A549 (cell line): Measurements from ENCODE around the gene ITCH. TPM values are rescaled to one million over a fixed set of nuclear protein-coding genes. Genes with fewer than 3 reads are reported as not detected.
A peak's percentile ranks its signal among the peaks of the same experiment; 100 is the strongest.

Experiments used
- ATAC-seq, 2 experiments: fragments of 200-7000 bp in 1 of 2; fragments of >200 bp in 1 of 2; cut with Nextera tagmentation in 1 of 2; cut with Tn5 transposase in 1 of 2; 3 replicates each; pipeline versions ENCODE4 v1.8.0 to v1.9.1; 2018 to 2020; ENCODE audit warnings: mild to moderate bottlenecking in 1 of 2, moderate library complexity in 1 of 2
- CTCF ChIA-PET: fragments of 300-600 bp; sonication (Branson Sonifier 250); formaldehyde crosslinking; extraction: SDS; loops from one replicate; lab custom pipeline; 2021; ENCODE audit warnings: antibody characterized with exemption, inconsistent platforms; lab: Yijun Ruan, JAX
- POLR2A ChIA-PET: fragments of 350-600 bp; formaldehyde crosslinking; extraction: SDS; loops from one replicate; lab custom pipeline; 2021; ENCODE audit warnings: antibody characterized with exemption, inconsistent platforms; lab: Yijun Ruan, JAX
- DNase-seq, 2 experiments: peaks; one replicate each; pipeline versions ENCODE4 v3.0.0 to v3.0.0-alpha.2; 2011 to 2016; ENCODE audit warnings: low read depth in 1 of 2, low spot score in 1 of 2
- FAIRE-seq: peaks from 2 replicates; lab custom pipeline; 2011; peaks lifted over from hg19 to GRCh38; lab: Jason Lieb, UNC
- H3K27ac ChIP-seq, 2 experiments: fragments of >200 bp; sonication (Bioruptor Twin); formaldehyde crosslinking; 3 replicates each; pipeline ENCODE4 v1.5.1; 2016 to 2017
- H3K4me1 ChIP-seq: fragments of >200 bp; sonication (Bioruptor Twin); formaldehyde crosslinking; 3 replicates; pipeline ENCODE4 v1.6.1; 2016
- H3K4me2 ChIP-seq: fragments of >200 bp; sonication (Bioruptor Twin); formaldehyde crosslinking; 3 replicates; pipeline ENCODE4 v1.6.1; 2016
- H3K4me3 ChIP-seq: fragments of >200 bp; sonication (Bioruptor Twin); formaldehyde crosslinking; 3 replicates; pipeline ENCODE4 v1.5.1; 2016
- H3K9me3 ChIP-seq: fragments of >200 bp; sonication (Bioruptor Twin); formaldehyde crosslinking; 3 replicates; pipeline ENCODE4 v1.6.1; 2016
- CBX2 ChIP-seq: fragments of 200-600 bp; sonication (generic); IDR thresholded peaks from 2 replicates; pipeline ENCODE4 v1.6.1; 2016; ENCODE audit warnings: low read depth, mild to moderate bottlenecking, borderline replicate concordance
- CBX8 ChIP-seq: fragments of 200-600 bp; sonication (generic); IDR thresholded peaks from 2 replicates; pipeline ENCODE4 v1.6.1; 2016
- CEBPB ChIP-seq, 2 experiments: fragments of >200 bp in 1 of 2; sonication (Bioruptor Twin) in 1 of 2; formaldehyde crosslinking in 1 of 2; IDR thresholded peaks; 2 replicates each; pipeline ENCODE4 v1.6.1; 2012 to 2016
- EHF ChIP-seq: fragments of 250-450 bp; sonication (Bioruptor Pico); IDR thresholded peaks from 2 replicates; pipeline ENCODE4 v1.5.0; 2020; ENCODE audit warnings: mild to moderate bottlenecking
- FOSL2 ChIP-seq, 2 experiments: fragments of 450-650 bp in 1 of 2; fragments of >200 bp in 1 of 2; sonication (Bioruptor Twin) in 1 of 2; formaldehyde crosslinking; IDR thresholded peaks; 2 replicates each; pipeline versions ENCODE4 v1.5.0 to v1.6.1; 2016 to 2020; ENCODE audit warnings: mild to moderate bottlenecking in 1 of 2, moderate library complexity in 1 of 2
- FOXS1 ChIP-seq: fragments of 250-450 bp; sonication (Bioruptor Pico); IDR thresholded peaks from 2 replicates; pipeline ENCODE4 v1.5.0; 2020; ENCODE audit warnings: mild to moderate bottlenecking, moderate library complexity
- GATA3 ChIP-seq: IDR thresholded peaks from 2 replicates; pipeline ENCODE4 v1.6.1; 2012; ENCODE audit warnings: borderline replicate concordance
- HEYL ChIP-seq: fragments of 250-450 bp; sonication (Bioruptor Pico); IDR thresholded peaks from 2 replicates; pipeline ENCODE4 v1.8.0; 2021; ENCODE audit warnings: mild to moderate bottlenecking, moderate library complexity
- HOXB13 ChIP-seq: fragments of 250-450 bp; sonication (Bioruptor Pico); IDR thresholded peaks from 2 replicates; pipeline ENCODE4 v1.5.0; 2020; ENCODE audit warnings: low read depth, mild to moderate bottlenecking, moderate library complexity
- JUN ChIP-seq, 2 experiments: fragments of >200 bp; sonication (Bioruptor Twin); formaldehyde crosslinking; IDR thresholded peaks; 2 replicates in 1 of 2; 3 replicates in 1 of 2; pipeline ENCODE4 v1.6.1; 2016 to 2017
- NPAS2 ChIP-seq: fragments of 250-450 bp; sonication (Bioruptor Pico); IDR thresholded peaks from 2 replicates; pipeline ENCODE4 v1.8.0; 2022; ENCODE audit warnings: mild to moderate bottlenecking, moderate library complexity, borderline replicate concordance
- PHF8 ChIP-seq: fragments of 200-600 bp; sonication (generic); IDR thresholded peaks from 2 replicates; pipeline ENCODE4 v1.6.1; 2016; ENCODE audit warnings: low read depth, mild to moderate bottlenecking, antibody characterized with exemption, moderate library complexity, borderline replicate concordance
- POLR2A ChIP-seq: IDR thresholded peaks from 2 replicates; pipeline ENCODE4 v1.6.1; 2012; ENCODE audit warnings: mild to moderate bottlenecking, low read length
- POLR2AphosphoS2 ChIP-seq: conservative IDR thresholded peaks from 2 replicates; pipeline ENCODE4 v1.6.1; 2012; ENCODE audit warnings: low read length, improper control_type of control experiment, inconsistent platforms
- RARB ChIP-seq: fragments of 250-450 bp; sonication (Bioruptor Pico); IDR thresholded peaks from 2 replicates; pipeline ENCODE4 v1.8.0; 2021; ENCODE audit warnings: mild to moderate bottlenecking, moderate library complexity
- RFX5 ChIP-seq: fragments of 450-650 bp; IDR thresholded peaks from 2 replicates; pipeline ENCODE4 v1.7.1; 2014; ENCODE audit warnings: antibody characterized with exemption, mild to moderate bottlenecking, moderate library complexity
- SMC3 ChIP-seq: fragments of >200 bp; sonication (Bioruptor Twin); formaldehyde crosslinking; IDR thresholded peaks from 3 replicates; pipeline ENCODE4 v1.6.1; 2018; ENCODE audit warnings: inconsistent platforms
- SREBF2 ChIP-seq: fragments of 450-650 bp; IDR thresholded peaks from 2 replicates; pipeline ENCODE4 v1.6.1; 2014; ENCODE audit warnings: mild to moderate bottlenecking, moderate library complexity
- TFCP2L1 ChIP-seq: fragments of 250-450 bp; sonication (Bioruptor Pico); IDR thresholded peaks from 2 replicates; pipeline ENCODE4 v1.5.0; 2021; ENCODE audit warnings: mild to moderate bottlenecking
- WGBS: methylation state at CpG from one replicate; pipeline ENCODE4 v1.1.6; 2017; ENCODE audit errors: missing lambda C conversion rate; 5-methylcytosine and 5-hydroxymethylcytosine counted together
- polyA plus RNA-seq, 4 experiments: library from polyadenylated mRNA; depleted of rRNA in 3 of 4; stranded (reverse); fragments of >200 nt; fragmentation: RNase III in 1 of 4; extraction: RNeasy Plus Mini Kit Qiagen cat#74134 plus additional on column Dnase treatment in 1 of 4; gene quantifications; 2 replicates in 3 of 4; 3 replicates in 1 of 4; pipeline ENCODE4 v1.2.3, GENCODE V29; 2011 to 2017
- TF ChIP-seq, protein P1 (sequence below): fragments of 250-450 bp; sonication (Bioruptor Pico); IDR thresholded peaks from 2 replicates; pipeline ENCODE4 v1.5.0; 2020; ENCODE audit warnings: low read depth, mild to moderate bottlenecking, moderate library complexity
- TF ChIP-seq, protein P2 (sequence below): IDR thresholded peaks from 2 replicates; pipeline ENCODE4 v1.6.1; 2012
- TF ChIP-seq, protein P3 (sequence below): IDR thresholded peaks from 2 replicates; pipeline ENCODE4 v1.6.1; 2012; ENCODE audit warnings: low read depth, borderline replicate concordance
- TF ChIP-seq, protein P4 (sequence below): fragments of 150-350 bp; IDR thresholded peaks from 2 replicates; pipeline ENCODE4 v1.6.1; 2014; ENCODE audit warnings: low read depth, mild to moderate bottlenecking, low read length
- TF ChIP-seq, protein P5 (sequence below): fragments of 250-450 bp; sonication (Bioruptor Pico); IDR thresholded peaks from 2 replicates; pipeline ENCODE4 v1.5.0; 2021; ENCODE audit warnings: mild to moderate bottlenecking, moderate library complexity, borderline replicate concordance
- TF ChIP-seq, protein P6 (sequence below): fragments of >200 bp; sonication (Bioruptor Twin); formaldehyde crosslinking; IDR thresholded peaks from 2 replicates; pipeline ENCODE4 v1.6.1; 2016
- TF ChIP-seq, protein P7 (sequence below): fragments of >200 bp; sonication (Bioruptor Twin); formaldehyde crosslinking; IDR thresholded peaks from 3 replicates; pipeline ENCODE4 v1.5.1; 2016
- TF ChIP-seq, protein P8 (sequence below): IDR thresholded peaks from 2 replicates; pipeline ENCODE4 v1.6.1; 2012

The ITCH gene
- polyA plus RNA-seq, 2 of the 4 experiments (the other 2 are of a cell fraction), result 23.9 to 24.4 TPM

DNA sequence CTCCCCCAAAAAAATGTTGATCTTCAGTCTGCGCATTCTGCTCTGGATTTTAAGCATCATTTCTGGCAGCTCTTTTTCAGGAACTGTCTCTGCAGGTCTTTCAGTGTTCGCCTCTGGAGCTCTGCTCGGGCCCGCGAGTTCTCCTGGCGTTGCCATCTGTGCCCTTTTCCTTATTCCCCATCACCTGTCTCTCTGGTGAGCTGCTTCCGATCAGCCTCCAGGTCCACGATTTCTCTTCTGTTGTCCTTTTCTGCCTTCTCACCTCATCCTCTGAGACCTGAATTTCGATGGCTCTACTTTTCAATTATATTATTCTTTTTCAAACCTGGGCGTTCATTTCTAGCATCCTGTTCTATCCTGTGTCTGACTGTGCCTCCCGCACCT lies 194.9 kb downstream of the ITCH start:
- Histone ChIP-seq H3K27ac (peak overlapping the region; percentile 73 to 93), H3K4me3 (peak overlapping the region; percentile 67)
- no peak for FAIRE-seq

DNA sequence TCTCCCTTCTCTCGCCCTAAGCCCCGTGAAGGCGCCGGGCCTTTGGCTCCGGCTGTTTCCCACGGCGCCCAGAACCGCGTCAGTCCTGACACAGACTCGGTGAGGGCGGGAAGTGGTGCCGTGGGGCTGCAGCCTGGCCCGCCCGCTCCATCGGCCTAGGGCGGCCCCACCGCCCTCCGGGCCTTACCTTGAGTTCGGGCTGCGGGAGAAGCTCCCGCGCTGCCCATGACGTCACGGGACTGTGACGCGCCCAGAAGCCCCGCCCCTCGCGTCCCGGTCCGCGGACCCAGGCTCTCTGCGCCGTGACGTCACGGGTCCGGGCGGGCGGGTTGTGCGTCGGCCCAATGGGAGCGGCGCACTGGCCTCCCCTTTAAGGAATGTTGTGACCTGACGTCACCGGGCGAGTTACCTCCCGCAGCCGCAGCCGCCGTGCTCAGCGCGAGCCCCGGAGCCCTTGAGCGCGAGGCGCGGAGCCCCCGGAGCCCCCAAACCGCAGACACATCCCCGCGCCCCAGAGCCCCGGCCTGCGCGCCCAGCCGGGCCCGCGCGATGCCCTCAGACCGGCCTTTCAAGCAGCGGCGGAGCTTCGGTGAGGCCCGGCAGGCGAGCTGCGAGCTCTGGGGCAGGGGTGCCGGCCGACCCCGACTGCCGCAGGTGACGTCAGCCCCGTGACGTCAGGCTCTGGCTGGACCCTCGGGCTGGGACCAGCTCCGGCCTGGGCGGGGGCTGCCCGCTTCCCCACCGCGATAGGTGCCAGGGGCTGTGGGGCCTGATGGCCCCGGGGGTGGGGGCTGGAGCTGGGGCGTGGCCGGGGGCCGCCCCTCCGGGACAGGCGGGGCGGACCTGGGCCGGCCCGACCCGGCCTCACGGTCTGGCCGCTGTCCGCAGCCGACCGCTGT lies 195.5 kb downstream of the ITCH start, which contains the start of gene MAP1LC3A:
MAP1LC3A (plus strand) TSS at position 399 of the 899 bp plus-strand sequence; CDS start at position 550, 151 bp downstream.
- Histone ChIP-seq H3K9me3 (no peaks in the 10 kb centered on the region), H3K4me3 (peak within 1 kb of the TSS; percentile 67), H3K4me2 (peak within 1 kb of the TSS; percentile 77), H3K4me1 (peaks cover 18% of the 10 kb centered on the region), H3K27ac (peak within 1 kb of the TSS; percentile 73 to 93)
- DNase-seq, result peak; percentile 91 to 97
- ATAC-seq, result peak; percentile 88 to 91
- 1% methylated on average over 26 of the region's 103 CpGs for WGBS
- no peak for FAIRE-seq
- POLR2A ChIA-PET, result interaction anchor here (0.6 to 1.2 kb wide), 5 partner anchors 20 to 256 kb away, joined by 3 to 4 read pairs (median 3); partner anchors contain the start of gene AHCY
- CTCF ChIA-PET, result interaction anchor here (0.6 to 1.8 kb wide), 10 partner anchors 9 to 259 kb away, joined by 3 to 5 read pairs (median 4); partner anchors contain the start of gene DYNLRB1
- no peak for TF ChIP-seq FOXS1 (CRISPR knock-in tag)
- TF ChIP-seq, protein P1, sequence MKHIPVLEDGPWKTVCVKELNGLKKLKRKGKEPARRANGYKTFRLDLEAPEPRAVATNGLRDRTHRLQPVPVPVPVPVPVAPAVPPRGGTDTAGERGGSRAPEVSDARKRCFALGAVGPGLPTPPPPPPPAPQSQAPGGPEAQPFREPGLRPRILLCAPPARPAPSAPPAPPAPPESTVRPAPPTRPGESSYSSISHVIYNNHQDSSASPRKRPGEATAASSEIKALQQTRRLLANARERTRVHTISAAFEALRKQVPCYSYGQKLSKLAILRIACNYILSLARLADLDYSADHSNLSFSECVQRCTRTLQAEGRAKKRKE (CRISPR knock-in tag), result 0 out of 2 replicates have a peak, but pooled peaks have one; percentile 24
- TF ChIP-seq, protein P2, sequence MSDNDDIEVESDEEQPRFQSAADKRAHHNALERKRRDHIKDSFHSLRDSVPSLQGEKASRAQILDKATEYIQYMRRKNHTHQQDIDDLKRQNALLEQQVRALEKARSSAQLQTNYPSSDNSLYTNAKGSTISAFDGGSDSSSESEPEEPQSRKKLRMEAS, result peak; percentile 57
- TF ChIP-seq, protein P3, sequence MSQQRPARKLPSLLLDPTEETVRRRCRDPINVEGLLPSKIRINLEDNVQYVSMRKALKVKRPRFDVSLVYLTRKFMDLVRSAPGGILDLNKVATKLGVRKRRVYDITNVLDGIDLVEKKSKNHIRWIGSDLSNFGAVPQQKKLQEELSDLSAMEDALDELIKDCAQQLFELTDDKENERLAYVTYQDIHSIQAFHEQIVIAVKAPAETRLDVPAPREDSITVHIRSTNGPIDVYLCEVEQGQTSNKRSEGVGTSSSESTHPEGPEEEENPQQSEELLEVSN, result peak; percentile 73; the same call in 1 of the 2 replicates
- TF ChIP-seq POLR2AphosphoS2, result no peak
- TF ChIP-seq CBX8, result no peak
- no peak for TF ChIP-seq EHF (CRISPR knock-in tag)
- TF ChIP-seq, protein P4, sequence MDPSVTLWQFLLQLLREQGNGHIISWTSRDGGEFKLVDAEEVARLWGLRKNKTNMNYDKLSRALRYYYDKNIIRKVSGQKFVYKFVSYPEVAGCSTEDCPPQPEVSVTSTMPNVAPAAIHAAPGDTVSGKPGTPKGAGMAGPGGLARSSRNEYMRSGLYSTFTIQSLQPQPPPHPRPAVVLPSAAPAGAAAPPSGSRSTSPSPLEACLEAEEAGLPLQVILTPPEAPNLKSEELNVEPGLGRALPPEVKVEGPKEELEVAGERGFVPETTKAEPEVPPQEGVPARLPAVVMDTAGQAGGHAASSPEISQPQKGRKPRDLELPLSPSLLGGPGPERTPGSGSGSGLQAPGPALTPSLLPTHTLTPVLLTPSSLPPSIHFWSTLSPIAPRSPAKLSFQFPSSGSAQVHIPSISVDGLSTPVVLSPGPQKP, result no peak
- TF ChIP-seq RARB (CRISPR knock-in tag), result no peak
- no peak for TF ChIP-seq CEBPB (IDR thresholded peaks at IDR 0.05)
- no peak for TF ChIP-seq FOSL2 (IDR thresholded peaks at IDR 0.05)
- peak; percentile 74 for TF ChIP-seq FOSL2 (CRISPR knock-in tag; IDR thresholded peaks at IDR 0.05)
- TF ChIP-seq POLR2A, result peak; percentile 19; the same call in 1 of the 2 replicates
- TF ChIP-seq PHF8, result peak; percentile 96
- peak in 1 of 2 experiments; percentile 29; a peak in 1 of 5 replicates for TF ChIP-seq JUN (IDR thresholded peaks at IDR 0.05)
- TF ChIP-seq TFCP2L1 (CRISPR knock-in tag), result 0 out of 2 replicates have a peak, but pooled peaks have one; percentile 32

More for the DNA sequence above, 194.9 kb downstream of the ITCH start:
- peak overlapping the region; percentile 77 for H3K4me2 ChIP-seq
- ChIA-PET CTCF (interaction anchor here (0.6 to 1.7 kb wide), 7 partner anchors 15 to 258 kb away, joined by 3 to 5 read pairs (median 3); partner anchors contain the start of gene DYNLRB1), POLR2A (interaction anchor here (0.6 to 1.2 kb wide), 3 partner anchors 21 to 255 kb away, joined by 3 to 4 read pairs (median 4); partner anchors contain the start of gene AHCY)
- no peaks in the 10 kb centered on the region for H3K9me3 ChIP-seq
- H3K4me1 ChIP-seq, result peaks cover 23% of the 10 kb centered on the region
- WGBS, result 47% methylated on average over 11 of the region's 11 CpGs
- ATAC-seq (no peak; a peak in 1 of 6 replicates), DNase-seq (no peak)
- TF ChIP-seq NPAS2, result no peak
- TF ChIP-seq SREBF2, result no peak
- TF ChIP-seq POLR2AphosphoS2, result no peak
- TF ChIP-seq, protein P5, sequence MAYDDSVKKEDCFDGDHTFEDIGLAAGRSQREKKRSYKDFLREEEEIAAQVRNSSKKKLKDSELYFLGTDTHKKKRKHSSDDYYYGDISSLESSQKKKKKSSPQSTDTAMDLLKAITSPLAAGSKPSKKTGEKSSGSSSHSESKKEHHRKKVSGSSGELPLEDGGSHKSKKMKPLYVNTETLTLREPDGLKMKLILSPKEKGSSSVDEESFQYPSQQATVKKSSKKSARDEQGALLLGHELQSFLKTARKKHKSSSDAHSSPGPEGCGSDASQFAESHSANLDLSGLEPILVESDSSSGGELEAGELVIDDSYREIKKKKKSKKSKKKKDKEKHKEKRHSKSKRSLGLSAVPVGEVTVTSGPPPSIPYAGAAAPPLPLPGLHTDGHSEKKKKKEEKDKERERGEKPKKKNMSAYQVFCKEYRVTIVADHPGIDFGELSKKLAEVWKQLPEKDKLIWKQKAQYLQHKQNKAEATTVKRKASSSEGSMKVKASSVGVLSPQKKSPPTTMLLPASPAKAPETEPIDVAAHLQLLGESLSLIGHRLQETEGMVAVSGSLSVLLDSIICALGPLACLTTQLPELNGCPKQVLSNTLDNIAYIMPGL, result no peak
- TF ChIP-seq, protein P6, sequence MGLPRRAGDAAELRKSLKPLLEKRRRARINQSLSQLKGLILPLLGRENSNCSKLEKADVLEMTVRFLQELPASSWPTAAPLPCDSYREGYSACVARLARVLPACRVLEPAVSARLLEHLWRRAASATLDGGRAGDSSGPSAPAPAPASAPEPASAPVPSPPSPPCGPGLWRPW, result no peak
- no peak for TF ChIP-seq FOXS1 (CRISPR knock-in tag)
- no peak for TF ChIP-seq GATA3
- no peak for TF ChIP-seq HOXB13
- TF ChIP-seq, protein P7, sequence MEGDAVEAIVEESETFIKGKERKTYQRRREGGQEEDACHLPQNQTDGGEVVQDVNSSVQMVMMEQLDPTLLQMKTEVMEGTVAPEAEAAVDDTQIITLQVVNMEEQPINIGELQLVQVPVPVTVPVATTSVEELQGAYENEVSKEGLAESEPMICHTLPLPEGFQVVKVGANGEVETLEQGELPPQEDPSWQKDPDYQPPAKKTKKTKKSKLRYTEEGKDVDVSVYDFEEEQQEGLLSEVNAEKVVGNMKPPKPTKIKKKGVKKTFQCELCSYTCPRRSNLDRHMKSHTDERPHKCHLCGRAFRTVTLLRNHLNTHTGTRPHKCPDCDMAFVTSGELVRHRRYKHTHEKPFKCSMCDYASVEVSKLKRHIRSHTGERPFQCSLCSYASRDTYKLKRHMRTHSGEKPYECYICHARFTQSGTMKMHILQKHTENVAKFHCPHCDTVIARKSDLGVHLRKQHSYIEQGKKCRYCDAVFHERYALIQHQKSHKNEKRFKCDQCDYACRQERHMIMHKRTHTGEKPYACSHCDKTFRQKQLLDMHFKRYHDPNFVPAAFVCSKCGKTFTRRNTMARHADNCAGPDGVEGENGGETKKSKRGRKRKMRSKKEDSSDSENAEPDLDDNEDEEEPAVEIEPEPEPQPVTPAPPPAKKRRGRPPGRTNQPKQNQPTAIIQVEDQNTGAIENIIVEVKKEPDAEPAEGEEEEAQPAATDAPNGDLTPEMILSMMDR, result no peak
- no peak for TF ChIP-seq HEYL (CRISPR knock-in tag)
- no peak for TF ChIP-seq RFX5
- no peak for TF ChIP-seq TFCP2L1 (CRISPR knock-in tag)
- TF ChIP-seq, protein P8, sequence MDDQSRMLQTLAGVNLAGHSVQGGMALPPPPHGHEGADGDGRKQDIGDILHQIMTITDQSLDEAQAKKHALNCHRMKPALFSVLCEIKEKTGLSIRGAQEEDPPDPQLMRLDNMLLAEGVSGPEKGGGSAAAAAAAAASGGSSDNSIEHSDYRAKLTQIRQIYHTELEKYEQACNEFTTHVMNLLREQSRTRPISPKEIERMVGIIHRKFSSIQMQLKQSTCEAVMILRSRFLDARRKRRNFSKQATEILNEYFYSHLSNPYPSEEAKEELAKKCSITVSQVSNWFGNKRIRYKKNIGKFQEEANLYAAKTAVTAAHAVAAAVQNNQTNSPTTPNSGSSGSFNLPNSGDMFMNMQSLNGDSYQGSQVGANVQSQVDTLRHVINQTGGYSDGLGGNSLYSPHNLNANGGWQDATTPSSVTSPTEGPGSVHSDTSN, result no peak
- TF ChIP-seq SMC3, result no peak
- TF ChIP-seq CBX2, result no peak
